TTC549 (cell line): ENCODE results near the gene CAMSAP3.

ENCODE experiments used
- FAIRE-seq: peaks from 2 replicates; lab custom pipeline; 2012; peaks lifted over from hg19 to GRCh38; lab: Jason Lieb, UNC

Gene CAMSAP3, protein sequence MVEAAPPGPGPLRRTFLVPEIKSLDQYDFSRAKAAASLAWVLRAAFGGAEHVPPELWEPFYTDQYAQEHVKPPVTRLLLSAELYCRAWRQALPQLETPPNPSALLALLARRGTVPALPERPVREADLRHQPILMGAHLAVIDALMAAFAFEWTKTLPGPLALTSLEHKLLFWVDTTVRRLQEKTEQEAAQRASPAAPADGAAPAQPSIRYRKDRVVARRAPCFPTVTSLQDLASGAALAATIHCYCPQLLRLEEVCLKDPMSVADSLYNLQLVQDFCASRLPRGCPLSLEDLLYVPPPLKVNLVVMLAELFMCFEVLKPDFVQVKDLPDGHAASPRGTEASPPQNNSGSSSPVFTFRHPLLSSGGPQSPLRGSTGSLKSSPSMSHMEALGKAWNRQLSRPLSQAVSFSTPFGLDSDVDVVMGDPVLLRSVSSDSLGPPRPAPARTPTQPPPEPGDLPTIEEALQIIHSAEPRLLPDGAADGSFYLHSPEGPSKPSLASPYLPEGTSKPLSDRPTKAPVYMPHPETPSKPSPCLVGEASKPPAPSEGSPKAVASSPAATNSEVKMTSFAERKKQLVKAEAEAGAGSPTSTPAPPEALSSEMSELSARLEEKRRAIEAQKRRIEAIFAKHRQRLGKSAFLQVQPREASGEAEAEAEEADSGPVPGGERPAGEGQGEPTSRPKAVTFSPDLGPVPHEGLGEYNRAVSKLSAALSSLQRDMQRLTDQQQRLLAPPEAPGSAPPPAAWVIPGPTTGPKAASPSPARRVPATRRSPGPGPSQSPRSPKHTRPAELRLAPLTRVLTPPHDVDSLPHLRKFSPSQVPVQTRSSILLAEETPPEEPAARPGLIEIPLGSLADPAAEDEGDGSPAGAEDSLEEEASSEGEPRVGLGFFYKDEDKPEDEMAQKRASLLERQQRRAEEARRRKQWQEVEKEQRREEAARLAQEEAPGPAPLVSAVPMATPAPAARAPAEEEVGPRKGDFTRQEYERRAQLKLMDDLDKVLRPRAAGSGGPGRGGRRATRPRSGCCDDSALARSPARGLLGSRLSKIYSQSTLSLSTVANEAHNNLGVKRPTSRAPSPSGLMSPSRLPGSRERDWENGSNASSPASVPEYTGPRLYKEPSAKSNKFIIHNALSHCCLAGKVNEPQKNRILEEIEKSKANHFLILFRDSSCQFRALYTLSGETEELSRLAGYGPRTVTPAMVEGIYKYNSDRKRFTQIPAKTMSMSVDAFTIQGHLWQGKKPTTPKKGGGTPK

GRCh38 chr19:7595466-7596133, at the start of gene CAMSAP3:
CAMSAP3 (plus strand) TSS chr19:7595863; CDS start chr19:7596003, 140 bp downstream.
- no peak for FAIRE-seq

DNA sequence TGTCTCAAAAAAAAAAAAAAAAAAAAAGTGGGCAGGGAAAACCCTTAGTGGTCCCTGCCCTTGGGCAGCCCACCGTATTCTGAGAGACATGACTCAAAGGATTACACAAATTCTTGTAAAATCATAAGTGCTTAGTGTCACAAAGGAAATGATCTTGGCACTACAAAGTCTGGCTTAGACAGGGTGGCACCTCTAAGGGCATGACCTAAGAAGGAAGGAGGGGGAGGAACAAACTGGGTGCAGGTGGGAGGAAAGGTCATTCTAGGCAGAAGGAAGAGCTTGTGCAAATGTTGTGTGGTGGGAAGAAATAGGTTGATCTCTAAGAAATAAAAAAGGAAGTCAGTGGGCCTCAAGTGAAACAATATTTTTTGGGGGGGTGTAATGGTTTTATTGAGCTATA, 49.8 kb upstream of the CAMSAP3 start:
- FAIRE-seq: no peak

- no peak for FAIRE-seq
Measured at GRCh38 chr19:7547159-7547558, 48.5 kb upstream of the CAMSAP3 start.

DNA sequence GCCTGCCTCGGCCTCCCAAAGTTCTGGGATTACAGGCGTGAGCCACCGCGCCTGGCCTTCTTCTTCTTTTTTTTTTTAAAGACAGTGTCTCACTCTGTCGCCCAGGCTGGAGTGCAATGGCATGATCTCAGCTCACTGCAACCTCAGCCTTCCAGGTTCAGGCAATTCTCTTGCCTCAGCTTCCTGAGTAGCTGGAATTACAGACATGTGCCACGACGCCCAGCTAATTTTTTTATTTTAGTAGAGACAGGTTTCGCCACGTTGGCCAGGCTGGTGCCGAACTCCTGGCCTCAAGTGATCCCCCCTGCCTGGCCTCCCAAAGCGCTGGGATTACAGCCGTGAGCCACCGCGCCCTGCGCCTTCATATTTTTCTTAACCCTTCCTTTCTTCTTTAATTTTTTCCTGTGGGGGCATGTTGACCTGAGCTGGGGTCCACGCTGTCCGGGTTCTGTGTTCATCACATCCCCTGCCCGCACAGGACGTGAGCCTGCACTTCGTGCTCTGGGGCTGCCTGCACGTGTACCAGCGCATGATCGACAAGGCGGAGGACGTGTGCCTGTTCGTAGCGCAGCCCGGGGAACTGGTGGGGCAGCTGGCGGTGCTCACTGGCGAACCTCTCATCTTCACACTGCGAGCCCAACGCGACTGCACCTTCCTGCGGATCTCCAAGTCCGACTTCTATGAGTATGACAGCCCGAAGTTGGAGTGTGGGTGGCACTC, 46.1 kb upstream of the CAMSAP3 start:
- no peak for FAIRE-seq

- no peak for FAIRE-seq
Measured at GRCh38 chr19:7550169-7550770, 45.4 kb upstream of the CAMSAP3 start.

DNA sequence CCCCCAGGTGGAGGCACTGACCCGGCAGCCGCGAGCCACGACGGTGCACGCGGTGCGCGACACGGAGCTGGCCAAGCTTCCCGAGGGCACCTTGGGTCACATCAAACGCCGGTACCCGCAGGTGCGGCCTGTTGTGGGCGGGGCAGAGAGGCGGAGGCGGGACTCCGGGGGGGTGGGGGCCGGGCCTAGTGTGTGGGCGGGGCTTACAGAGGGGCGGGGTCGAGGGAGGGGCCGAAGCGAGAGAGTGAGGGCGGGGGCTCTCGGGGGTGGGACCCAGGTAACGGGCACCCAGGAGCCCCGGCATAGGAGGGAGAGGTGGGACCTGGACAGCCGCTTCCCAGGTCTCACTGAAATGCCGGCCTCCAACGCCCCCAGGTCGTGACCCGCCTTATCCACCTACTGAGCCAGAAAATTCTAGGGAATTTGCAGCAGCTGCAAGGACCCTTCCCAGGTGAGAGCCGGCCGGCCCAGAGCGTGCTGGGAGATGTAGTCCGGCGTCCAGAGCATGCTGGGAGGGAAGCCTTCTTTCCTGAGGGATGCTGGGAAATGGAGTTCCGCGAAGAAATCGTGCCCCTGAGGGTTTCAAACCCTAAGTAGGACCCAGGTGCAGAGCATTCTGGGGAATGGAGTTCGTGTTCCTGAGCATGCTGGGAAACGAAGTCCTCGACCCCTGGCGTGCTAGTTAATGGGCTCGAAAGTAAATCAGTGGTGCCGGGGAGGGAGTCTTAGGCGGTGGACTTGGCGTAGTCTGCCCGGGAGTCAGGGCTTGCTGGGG, 44.5 kb upstream of the CAMSAP3 start:
- FAIRE-seq: no peak

DNA sequence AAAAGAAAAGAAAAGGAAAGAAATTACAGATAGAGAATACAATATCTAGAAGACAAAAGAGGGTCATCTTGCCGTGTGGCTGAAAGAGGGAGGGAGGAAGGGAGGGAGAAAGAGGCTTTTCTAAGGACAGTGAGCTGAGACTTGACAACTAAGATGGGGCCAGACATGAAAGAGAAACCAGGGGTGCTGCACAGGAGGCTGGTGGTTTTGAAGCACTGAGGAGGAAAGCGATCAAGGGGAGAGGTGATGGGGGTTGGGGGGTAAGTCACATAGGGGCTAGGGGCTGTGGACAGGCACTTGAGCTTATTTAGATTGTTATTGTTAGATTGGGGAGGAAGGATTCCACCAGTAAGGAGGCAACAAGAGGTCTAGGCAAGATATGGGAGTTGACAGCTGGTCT, 42.9 kb upstream of the CAMSAP3 start:
- no peak for FAIRE-seq

GRCh38 chr19:7554565-7554964, 41.1 kb upstream of the CAMSAP3 start:
- FAIRE-seq: no peak

GRCh38 chr19:7554990-7555864, 40.4 kb upstream of the CAMSAP3 start:
- FAIRE-seq: no peak

DNA sequence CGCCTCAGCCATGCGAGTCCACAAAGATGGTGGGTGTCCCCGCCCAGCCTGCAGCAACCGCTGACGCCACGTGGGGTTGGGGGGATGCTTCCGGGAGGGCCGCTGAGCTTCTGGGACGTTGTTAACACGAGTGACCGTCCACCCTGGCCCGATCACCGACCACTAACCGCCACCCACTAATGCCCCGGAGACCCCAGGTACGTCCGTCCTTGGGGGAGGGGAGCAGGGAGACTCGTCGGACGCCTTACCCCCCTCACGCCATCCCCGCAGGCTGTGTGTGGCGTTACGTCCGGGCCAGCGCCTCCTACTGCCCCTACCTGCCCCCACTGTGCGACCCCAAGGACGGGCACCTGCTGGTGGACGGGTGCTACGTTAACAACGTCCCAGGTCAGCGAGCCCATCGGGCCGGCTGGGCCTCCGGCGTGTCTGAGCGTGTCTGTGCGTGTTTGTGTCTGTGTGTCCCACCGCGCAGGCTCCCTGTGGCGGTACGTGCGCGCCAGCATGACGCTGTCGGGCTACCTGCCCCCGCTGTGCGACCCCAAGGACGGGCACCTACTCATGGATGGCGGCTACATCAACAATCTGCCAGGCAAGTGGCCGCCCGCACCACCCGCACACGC, 38.9 kb upstream of the CAMSAP3 start:
- FAIRE-seq: no peak

DNA sequence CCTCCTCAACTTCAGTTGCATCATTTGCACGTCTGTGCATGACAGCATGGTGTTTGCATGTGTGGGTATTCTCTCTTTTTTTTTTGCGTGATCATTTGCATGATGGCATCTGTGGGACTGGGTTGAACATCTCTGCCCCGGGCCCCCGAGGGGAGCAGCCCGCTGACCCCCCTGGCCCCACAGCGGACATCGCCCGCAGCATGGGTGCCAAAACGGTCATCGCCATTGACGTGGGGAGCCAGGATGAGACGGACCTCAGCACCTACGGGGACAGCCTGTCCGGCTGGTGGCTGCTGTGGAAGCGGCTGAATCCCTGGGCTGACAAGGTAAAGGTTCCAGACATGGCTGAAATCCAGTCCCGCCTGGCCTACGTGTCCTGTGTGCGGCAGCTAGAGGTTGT, 37.0 kb upstream of the CAMSAP3 start:
- FAIRE-seq: no peak

DNA sequence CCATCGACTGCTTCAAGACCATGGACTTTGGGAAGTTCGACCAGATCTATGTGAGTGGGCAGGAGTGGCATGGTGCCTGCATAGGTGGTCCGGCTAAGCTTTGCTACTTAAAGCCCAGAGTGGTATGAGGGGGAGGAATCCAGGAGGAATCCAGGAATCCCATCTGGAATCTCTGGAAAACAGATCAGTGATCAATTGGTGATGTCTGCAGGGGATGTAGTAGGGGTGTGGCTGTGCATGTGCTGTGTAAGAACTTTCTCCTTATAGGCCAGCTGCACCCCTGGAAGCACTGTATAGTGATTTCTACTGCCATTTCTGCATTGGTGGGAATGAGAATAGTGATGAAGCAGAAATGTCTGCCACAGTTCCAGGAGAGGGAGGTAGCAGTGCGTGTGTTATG, 36.6 kb upstream of the CAMSAP3 start:
- no peak for FAIRE-seq

DNA sequence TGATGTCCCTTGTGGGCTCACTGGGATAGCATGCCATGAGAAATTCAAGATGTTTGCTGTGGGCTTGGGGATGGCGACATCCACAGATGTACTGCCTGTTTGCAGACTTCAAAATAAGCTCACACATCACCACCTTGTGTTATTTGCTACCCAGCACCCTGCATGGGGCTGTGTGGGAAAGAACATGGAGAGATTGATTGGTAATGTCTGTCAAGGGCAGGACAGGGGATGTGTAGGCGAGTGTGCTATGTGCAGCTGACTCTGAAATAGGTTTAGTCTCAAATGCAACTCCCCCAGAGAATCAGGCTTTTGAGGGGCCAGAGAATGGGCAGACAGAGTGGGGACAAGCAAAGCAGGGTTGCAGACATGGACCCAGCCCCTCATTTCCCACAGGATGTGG, 35.4 kb upstream of the CAMSAP3 start:
- FAIRE-seq: no peak

- FAIRE-seq: no peak
Measured at GRCh38 chr19:7561325-7561724, 34.3 kb upstream of the CAMSAP3 start.

- no peak for FAIRE-seq
Measured at GRCh38 chr19:7562646-7563393, 32.8 kb upstream of the CAMSAP3 start.

- FAIRE-seq: no peak
Measured at GRCh38 chr19:7564866-7565265, 30.8 kb upstream of the CAMSAP3 start.

DNA sequence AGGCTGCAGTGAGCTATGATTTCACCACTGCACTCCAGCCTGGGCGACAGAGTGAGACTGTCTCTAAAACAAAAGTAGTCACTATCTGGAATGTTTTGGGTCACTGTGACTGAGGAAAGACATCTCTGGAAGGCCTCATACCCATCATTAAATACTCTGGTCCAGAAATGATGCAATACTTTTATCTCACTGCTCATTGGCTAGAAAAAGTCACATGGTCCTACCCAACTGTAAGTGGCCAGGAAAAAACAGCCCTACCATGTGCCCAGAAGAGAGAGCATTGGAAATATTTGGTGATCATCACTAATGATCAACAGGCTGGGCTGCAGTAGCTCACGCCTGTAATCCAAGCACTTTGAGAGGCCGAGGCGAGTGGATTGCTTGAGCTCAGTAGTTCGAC, 30.3 kb upstream of the CAMSAP3 start:
- FAIRE-seq: no peak

- no peak for FAIRE-seq
Measured at GRCh38 chr19:7570761-7571160, 24.9 kb upstream of the CAMSAP3 start.
